B cell (primary cell): ENCODE measurements around the gene MGAT4C. TPM values are rescaled to one million over a fixed set of nuclear protein-coding genes. Genes with fewer than 3 reads are reported as not detected.

Experiments
- ATAC-seq: fragments of 200-7000 bp; cut with Tn5 transposase; one replicate; pipeline ENCODE4 v1.10.0; 2021; ENCODE audit warnings: low read depth, mild to moderate bottlenecking, moderate number of reproducible peaks, moderate library complexity
- CTCF ChIA-PET: fragments of 350-600 bp; sonication (Branson Sonifier 250); formaldehyde crosslinking; loops from one replicate; lab custom pipeline; 2021; ENCODE audit warnings: antibody characterized with exemption, inconsistent platforms; lab: Charles Lee
- POLR2A ChIA-PET: fragments of 350-600 bp; sonication (Branson Sonifier 250); formaldehyde crosslinking; loops from one replicate; lab custom pipeline; 2021; ENCODE audit warnings: antibody characterized with exemption; lab: Charles Lee
- DNase-seq: peaks from one replicate; pipeline ENCODE4 v3.0.0; 2013
- H2AFZ ChIP-seq: 2 replicates; pipeline ENCODE4 v1.6.1; 2012; ENCODE audit warnings: mild to moderate bottlenecking, low read depth, low read length; ENCODE audit not compliant: insufficient read depth, poor library complexity, severe bottlenecking
- H3K27ac ChIP-seq, 2 donors: 1 replicate in 1 of 2; 2 replicates in 1 of 2; pipeline ENCODE4 v1.5.1; 2012 to 2013; ENCODE audit warnings: low read length in 2 of 2, mild to moderate bottlenecking in 2 of 2, moderate library complexity in 1 of 2
- H3K27me3 ChIP-seq, 4 experiments: fragments of 200-600 bp in 1 of 4; sonication (generic) in 1 of 4; replicated peaks in 1 of 4; 1 replicate in 2 of 4; 2 replicates in 2 of 4; pipeline versions ENCODE4 v1.6.1 to v1.7.0; 2013 to 2016; ENCODE audit warnings: low read length in 3 of 4, mild to moderate bottlenecking in 2 of 4, mixed read lengths in 1 of 4, moderate library complexity in 1 of 4; ENCODE audit not compliant: insufficient read depth in 4 of 4, control insufficient read depth in 3 of 4; ENCODE audit errors: control extremely low read depth in 1 of 4
- H3K36me3 ChIP-seq, 2 experiments: replicated peaks in 1 of 2; 1 replicate in 1 of 2; 2 replicates in 1 of 2; pipeline versions ENCODE4 v1.6.1 to v1.7.1; 2013; ENCODE audit warnings: low read length in 1 of 2; ENCODE audit not compliant: insufficient read depth in 2 of 2, control insufficient read depth in 1 of 2; ENCODE audit errors: control extremely low read depth in 1 of 2, extremely low read depth in 1 of 2
- H3K4me1 ChIP-seq, 2 donors: fragments of 200-600 bp in 1 of 2; sonication (generic) in 1 of 2; 1 replicate in 1 of 2; 2 replicates in 1 of 2; pipeline versions ENCODE4 v1.5.1 to v1.6.1; 2013 to 2017; ENCODE audit warnings: low read length in 2 of 2; ENCODE audit not compliant: control insufficient read depth in 2 of 2, insufficient read depth in 2 of 2
- H3K4me2 ChIP-seq: replicated peaks from 2 replicates; pipeline ENCODE3; 2012; ENCODE audit warnings: mild to moderate bottlenecking, low read depth, low read length; ENCODE audit not compliant: poor library complexity, severe bottlenecking
- H3K4me3 ChIP-seq, 5 experiments: fragments of 200-600 bp in 1 of 5; sonication (generic) in 1 of 5; 1 replicate in 3 of 5; 2 replicates in 2 of 5; pipeline versions ENCODE4 v1.5.1 to v1.7.0; 2011 to 2016; ENCODE audit warnings: low read length in 4 of 5, mild to moderate bottlenecking in 4 of 5, low read depth in 2 of 5, control low read depth in 1 of 5, moderate library complexity in 1 of 5; ENCODE audit not compliant: insufficient read depth in 1 of 5; ENCODE audit errors: control extremely low read depth in 1 of 5, extremely low read depth in 1 of 5
- H3K79me2 ChIP-seq: fragments of 200-600 bp; sonication (generic); one replicate; pipeline ENCODE4 v1.6.0; 2016; ENCODE audit warnings: low read length; ENCODE audit not compliant: control insufficient read depth, insufficient read depth
- H3K9ac ChIP-seq: fragments of 200-600 bp; sonication (generic); 2 replicates; pipeline ENCODE4 v1.6.1; 2017; ENCODE audit warnings: mild to moderate bottlenecking, low read length, moderate library complexity
- H3K9me3 ChIP-seq, 3 donors: one replicate each; pipeline versions ENCODE4 v1.6.1 to v1.7.1; 2013; ENCODE audit warnings: low read length in 2 of 3; ENCODE audit not compliant: control insufficient read depth in 2 of 3, insufficient read depth in 1 of 3; ENCODE audit errors: control extremely low read depth in 1 of 3
- H4K20me1 ChIP-seq: 2 replicates; pipeline ENCODE4 v1.6.0; 2012; ENCODE audit warnings: mild to moderate bottlenecking, low read length; ENCODE audit not compliant: insufficient read depth, control insufficient read depth, poor library complexity, severe bottlenecking
- H3K27ac Mint-ChIP-seq: one replicate; pipeline ENCODE4 v1.8.0; 2021; ENCODE audit warnings: mixed read lengths
- H3K27me3 Mint-ChIP-seq: one replicate; pipeline ENCODE4 v1.8.0; 2021; ENCODE audit warnings: mixed read lengths
- H3K4me1 Mint-ChIP-seq: one replicate; pipeline ENCODE4 v1.8.0; 2021; ENCODE audit warnings: mixed read lengths
- H3K4me3 Mint-ChIP-seq: one replicate; pipeline ENCODE4 v1.8.0; 2021; ENCODE audit warnings: mixed read lengths
- H3K9me3 Mint-ChIP-seq: one replicate; pipeline ENCODE4 v1.8.0; 2022; ENCODE audit warnings: mixed read lengths; ENCODE audit not compliant: insufficient read depth
- CTCF ChIP-seq: fragments of 200-600 bp; IDR thresholded peaks from one replicate; pipeline ENCODE4 v1.8.0; 2022; ENCODE audit warnings: antibody characterized with exemption, mild to moderate bottlenecking
- EZH2 ChIP-seq: IDR thresholded peaks from 2 replicates; pipeline ENCODE4 v1.6.1; 2012; ENCODE audit warnings: borderline replicate concordance, low read depth, mild to moderate bottlenecking, moderate library complexity, low read length; ENCODE audit not compliant: insufficient read depth, poor library complexity, severe bottlenecking
- WGBS: methylation state at CpG from one replicate; pipeline ENCODE4 v1.1.5; 2013; ENCODE audit warnings: missing lambda C conversion rate; ENCODE audit not compliant: insufficient coverage; 5-methylcytosine and 5-hydroxymethylcytosine counted together
- intact Hi-C: fragments of 100-400 bp; cut with micrococcal nuclease; formaldehyde crosslinking; loops from one replicate; pipeline ENCODE4 v1.10.0; 2022
- polyA plus RNA-seq: library from polyadenylated mRNA; depleted of rRNA; stranded (reverse); fragments of >200 nt; gene quantifications from 2 replicates; pipeline ENCODE4 v1.2.3, GENCODE V29; 2012
- total RNA-seq, 2 donors: library from RNA; stranded (reverse); fragments of 120-200 nt in 1 of 2; gene quantifications; 1 replicate in 1 of 2; 2 replicates in 1 of 2; pipeline versions ENCODE4 v1.2.3 to v1.2.4, GENCODE V29; 2013 to 2022

MGAT4C gene
- total and polyA plus RNA-seq, 2 donors (not counting 1 experiment from before 2014, with no cell fraction given) = not detected

- Histone ChIP-seq H3K4me1 (no peaks in the 10 kb centered on the region), H3K27me3 (no peaks in the 10 kb centered on the region), H3K79me2 (no peaks in the 10 kb centered on the region), H3K4me3 (no peak overlapping the region), H3K36me3 (no peaks in the 10 kb centered on the region), H4K20me1 (no peaks in the 10 kb centered on the region), H2AFZ (no peak overlapping the region), H3K4me2 (no peak overlapping the region), H3K27ac (no peak overlapping the region), H3K9ac (no peak overlapping the region), H3K9me3 (no peaks in the 10 kb centered on the region)
- H3K27ac Mint-ChIP-seq = no peak overlapping the region
- H3K27me3 Mint-ChIP-seq = no peaks in the 10 kb centered on the region
- no peaks in the 10 kb centered on the region for H3K4me1 Mint-ChIP-seq
- POLR2A ChIA-PET = no interaction called here
- TF ChIP-seq CTCF (no peak), EZH2 (no peak)
- 57% methylated on average over 1 of the region's 3 CpGs for WGBS
- no peaks in the 10 kb centered on the region for H3K9me3 Mint-ChIP-seq
- intact Hi-C loops = no loop called here
- no peak overlapping the region for H3K4me3 Mint-ChIP-seq
- ATAC-seq (no peak), DNase-seq (no peak)
- CTCF ChIA-PET = no interaction called here
These were observed 34.4 kb upstream of the MGAT4C start for GRCh38 chr12:86290615-86291014.

GRCh38 chr12:86286119-86286518 lies 29.9 kb upstream of the MGAT4C start:
- DNase-seq = no peak
- POLR2A ChIA-PET = no interaction called here
- H3K9ac ChIP-seq = no peak overlapping the region

More at GRCh38 chr12:86286119-86286518, 29.9 kb upstream of the MGAT4C start:
- Mint-ChIP-seq H3K27me3 (no peaks in the 10 kb centered on the region), H3K4me1 (no peaks in the 10 kb centered on the region), H3K4me3 (no peak overlapping the region), H3K9me3 (no peaks in the 10 kb centered on the region), H3K27ac (no peak overlapping the region)
- no peak overlapping the region for H3K4me3 ChIP-seq
- H3K36me3 ChIP-seq = no peaks in the 10 kb centered on the region
- intact Hi-C loops = no loop called here
- H3K79me2 ChIP-seq = no peaks in the 10 kb centered on the region
- H3K27ac ChIP-seq = no peak overlapping the region
- H3K4me2 ChIP-seq = no peak overlapping the region
- no peaks in the 10 kb centered on the region for H3K4me1 ChIP-seq
- no peak overlapping the region for H2AFZ ChIP-seq
- TF ChIP-seq CTCF (no peak), EZH2 (no peak)
- no CpG with 5 or more reads among the region's 2 CpGs for WGBS
- CTCF ChIA-PET = no interaction called here
- H3K9me3 ChIP-seq = no peaks in the 10 kb centered on the region
- H4K20me1 ChIP-seq = no peaks in the 10 kb centered on the region
- no peaks in the 10 kb centered on the region for H3K27me3 ChIP-seq
- no peak for ATAC-seq
